GM19438 (cell line): ENCODE measurements around the gene PTCSC3.

ENCODE experiments used
- ATAC-seq: cut with Tn5 transposase; IDR thresholded peaks from one replicate; pipeline ENCODE4 v1.9.1; 2021; ENCODE audit warnings: low read depth; ENCODE audit not compliant: unreplicated experiment

The PTCSC3 gene

GRCh38 chr14:36176524-36176923, at the start of gene PTCSC3:
TSS of gene PTCSC3 (minus strand) at chr14:36176722.
- ATAC-seq = no peak

- no peak for ATAC-seq
These were observed 49.6 kb upstream of the PTCSC3 start for GRCh38 chr14:36226164-36226563.

GRCh38 chr14:36224176-36224575, 47.7 kb upstream of the PTCSC3 start:
- ATAC-seq = no peak

- ATAC-seq = no peak
These were observed 47.0 kb upstream of the PTCSC3 start for GRCh38 chr14:36223558-36223957.

GRCh38 chr14:36222952-36223468, 46.5 kb upstream of the PTCSC3 start:
- ATAC-seq = no peak

GRCh38 chr14:36222337-36222736, 45.8 kb upstream of the PTCSC3 start:
- ATAC-seq = no peak

GRCh38 chr14:36221112-36221511, 44.6 kb upstream of the PTCSC3 start:
- ATAC-seq = no peak

GRCh38 chr14:36217732-36218131, 41.2 kb upstream of the PTCSC3 start:
- ATAC-seq = no peak

GRCh38 chr14:36217027-36217426, 40.5 kb upstream of the PTCSC3 start:
- ATAC-seq = no peak

- no peak for ATAC-seq
These were observed 38.7 kb upstream of the PTCSC3 start for GRCh38 chr14:36215217-36215598.

- ATAC-seq = no peak
These were observed 38.1 kb upstream of the PTCSC3 start for GRCh38 chr14:36214476-36215216.

- ATAC-seq = no peak
These were observed 36.5 kb upstream of the PTCSC3 start for GRCh38 chr14:36212987-36213386.

GRCh38 chr14:36212577-36212976, 36.1 kb upstream of the PTCSC3 start:
- no peak for ATAC-seq

GRCh38 chr14:36208690-36209278, 32.3 kb upstream of the PTCSC3 start:
- no peak for ATAC-seq

- ATAC-seq = no peak
These were observed 31.0 kb upstream of the PTCSC3 start for GRCh38 chr14:36207500-36207899.

- no peak for ATAC-seq
These were observed 28.0 kb upstream of the PTCSC3 start for GRCh38 chr14:36204461-36205073.

- no peak for ATAC-seq
These were observed 21.9 kb upstream of the PTCSC3 start for GRCh38 chr14:36198378-36198777.

GRCh38 chr14:36194663-36195062, 18.1 kb upstream of the PTCSC3 start:
- no peak for ATAC-seq

GRCh38 chr14:36192530-36192929, 16.0 kb upstream of the PTCSC3 start:
- no peak for ATAC-seq

- ATAC-seq = no peak
These were observed 6.9 kb upstream of the PTCSC3 start for GRCh38 chr14:36183402-36183801.

GRCh38 chr14:36181417-36181816, 4.9 kb upstream of the PTCSC3 start:
- no peak for ATAC-seq

GRCh38 chr14:36177489-36177888, 967 bp upstream of the PTCSC3 start:
- ATAC-seq = no peak
